AG20443 (cell line): ENCODE data around the gene TJP2.
A peak's percentile ranks its signal among the peaks of the same experiment; 100 is the strongest.
"Not testable (repeated sequence)": the region's sequence is repeated elsewhere in the genome, so short reads cannot be mapped to it uniquely, and the experiment has no call there.

ENCODE experiments used
- DNase-seq: peaks from one replicate; pipeline ENCODE4 v3.0.0; 2012; ENCODE audit warnings: low spot score, mixed read lengths

TJP2 gene

GRCh38 chr9:69158471-69158870 lies 15.6 kb upstream of the TJP2 start:
- DNase-seq, result no peak

GRCh38 chr9:69164573-69164972 lies 9.5 kb upstream of the TJP2 start:
- DNase-seq, result not testable (repeated sequence)

GRCh38 chr9:69165581-69165980 lies 8.5 kb upstream of the TJP2 start:
- no peak for DNase-seq

GRCh38 chr9:69168709-69169217 lies 5.3 kb upstream of the TJP2 start:
- DNase-seq, result peak; percentile 40

GRCh38 chr9:69170231-69170630 lies 3.8 kb upstream of the TJP2 start:
- no peak for DNase-seq

- DNase-seq, result no peak
These were observed 3.0 kb upstream of the TJP2 start for GRCh38 chr9:69171049-69171448.

GRCh38 chr9:69171517-69171916 lies 2.6 kb upstream of the TJP2 start:
- DNase-seq, result no peak

GRCh38 chr9:69172895-69173294 lies 1.2 kb upstream of the TJP2 start:
- DNase-seq, result no peak

- no peak for DNase-seq
These were observed 583 bp upstream of the TJP2 start for GRCh38 chr9:69173497-69173890.

- peak; percentile 89 for DNase-seq
These were observed 763 bp downstream of the TJP2 start for GRCh38 chr9:69174616-69175463.

- peak; percentile 42 for DNase-seq
These were observed 1.4 kb downstream of the TJP2 start for GRCh38 chr9:69175486-69175885.

GRCh38 chr9:69176471-69177171 lies 2.5 kb downstream of the TJP2 start:
- no peak for DNase-seq

GRCh38 chr9:69178583-69179011 lies 4.5 kb downstream of the TJP2 start:
- no peak for DNase-seq

- no peak for DNase-seq
These were observed 5.0 kb downstream of the TJP2 start for GRCh38 chr9:69179037-69179436.

GRCh38 chr9:69180200-69180599 lies 6.1 kb downstream of the TJP2 start:
- DNase-seq, result no peak

- peak; percentile 91 for DNase-seq
These were observed 6.6 kb downstream of the TJP2 start for GRCh38 chr9:69180670-69181069.

- no peak for DNase-seq
These were observed 7.9 kb downstream of the TJP2 start for GRCh38 chr9:69181908-69182353.

GRCh38 chr9:69184266-69184665 lies 10.2 kb downstream of the TJP2 start:
- DNase-seq, result no peak

- peak; percentile 37 for DNase-seq
These were observed 12.9 kb downstream of the TJP2 start for GRCh38 chr9:69186841-69187611.

- no peak for DNase-seq
These were observed 14.9 kb downstream of the TJP2 start for GRCh38 chr9:69188975-69189374.

GRCh38 chr9:69190086-69190862 lies 16.2 kb downstream of the TJP2 start:
- no peak for DNase-seq

GRCh38 chr9:69190863-69191181 lies 16.7 kb downstream of the TJP2 start:
- DNase-seq, result no peak
